Measurements from ENCODE around the gene CERS6.

GRCh38 chr2:168449419-168449818 is 6.7 kb upstream of the CERS6 start:
- TF ChIP-seq, protein P1, sequence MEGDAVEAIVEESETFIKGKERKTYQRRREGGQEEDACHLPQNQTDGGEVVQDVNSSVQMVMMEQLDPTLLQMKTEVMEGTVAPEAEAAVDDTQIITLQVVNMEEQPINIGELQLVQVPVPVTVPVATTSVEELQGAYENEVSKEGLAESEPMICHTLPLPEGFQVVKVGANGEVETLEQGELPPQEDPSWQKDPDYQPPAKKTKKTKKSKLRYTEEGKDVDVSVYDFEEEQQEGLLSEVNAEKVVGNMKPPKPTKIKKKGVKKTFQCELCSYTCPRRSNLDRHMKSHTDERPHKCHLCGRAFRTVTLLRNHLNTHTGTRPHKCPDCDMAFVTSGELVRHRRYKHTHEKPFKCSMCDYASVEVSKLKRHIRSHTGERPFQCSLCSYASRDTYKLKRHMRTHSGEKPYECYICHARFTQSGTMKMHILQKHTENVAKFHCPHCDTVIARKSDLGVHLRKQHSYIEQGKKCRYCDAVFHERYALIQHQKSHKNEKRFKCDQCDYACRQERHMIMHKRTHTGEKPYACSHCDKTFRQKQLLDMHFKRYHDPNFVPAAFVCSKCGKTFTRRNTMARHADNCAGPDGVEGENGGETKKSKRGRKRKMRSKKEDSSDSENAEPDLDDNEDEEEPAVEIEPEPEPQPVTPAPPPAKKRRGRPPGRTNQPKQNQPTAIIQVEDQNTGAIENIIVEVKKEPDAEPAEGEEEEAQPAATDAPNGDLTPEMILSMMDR (IDR thresholded peaks at IDR 0.05): no peak
- no peak for TF ChIP-seq POLR2A (IDR thresholded peaks at IDR 0.05)
